Liver (tissue), 9 donors: ENCODE data around the gene ZNF616. TPM values are rescaled to one million over a fixed set of nuclear protein-coding genes. Genes with fewer than 3 reads are reported as not detected.

Experiments
- DNase-seq: peaks from one replicate; pipeline ENCODE4 v3.0.0-alpha.2; 2017; ENCODE audit warnings: low spot score
- H3K27ac ChIP-seq, 2 donors: one replicate each; pipeline ENCODE4 v1.7.0; 2013; ENCODE audit warnings: inconsistent platforms in 2 of 2, low read length in 2 of 2, control low read depth in 1 of 2, low read depth in 1 of 2, mild to moderate bottlenecking in 1 of 2
- H3K27me3 ChIP-seq, 4 donors: one replicate each; pipeline versions ENCODE4 v1.6.1 to v1.7.0; 2013; ENCODE audit warnings: low read length in 3 of 4, inconsistent platforms in 1 of 4, mild to moderate bottlenecking in 1 of 4, moderate library complexity in 1 of 4; ENCODE audit not compliant: control insufficient read depth in 4 of 4, insufficient read depth in 4 of 4
- H3K36me3 ChIP-seq, 4 donors: one replicate each; pipeline versions ENCODE4 v1.6.1 to v1.7.0; 2013; ENCODE audit warnings: low read length in 3 of 4, mild to moderate bottlenecking in 3 of 4, low read depth in 1 of 4, moderate library complexity in 1 of 4; ENCODE audit not compliant: control insufficient read depth in 4 of 4, insufficient read depth in 3 of 4
- H3K4me1 ChIP-seq, 4 donors: one replicate each; pipeline versions ENCODE4 v1.6.1 to v1.7.0; 2013; ENCODE audit warnings: low read length in 3 of 4, mild to moderate bottlenecking in 3 of 4, moderate library complexity in 1 of 4; ENCODE audit not compliant: control insufficient read depth in 4 of 4, insufficient read depth in 4 of 4
- H3K4me3 ChIP-seq, 3 donors: one replicate each; pipeline versions ENCODE4 v1.6.1 to v1.7.0; 2013; ENCODE audit warnings: low read length in 3 of 3, control low read depth in 1 of 3, low read depth in 1 of 3, mild to moderate bottlenecking in 1 of 3
- H3K9ac ChIP-seq, 2 donors: one replicate each; pipeline ENCODE4 v1.7.0; 2013; ENCODE audit warnings: low read length in 2 of 2, mild to moderate bottlenecking in 2 of 2, moderate library complexity in 2 of 2, control low read depth in 1 of 2, low read depth in 1 of 2
- H3K9me3 ChIP-seq, 4 donors: one replicate each; pipeline versions ENCODE4 v1.6.1 to v1.7.0; 2013; ENCODE audit warnings: low read length in 3 of 4; ENCODE audit not compliant: control insufficient read depth in 4 of 4
- FOXA2 ChIP-seq: IDR thresholded peaks from 2 replicates; pipeline ENCODE4 v1.6.1; 2016; ENCODE audit warnings: antibody characterized with exemption
- HNF4G ChIP-seq: IDR thresholded peaks from 2 replicates; pipeline ENCODE4 v1.6.1; 2016; ENCODE audit warnings: antibody characterized with exemption
- MAX ChIP-seq: IDR thresholded peaks from 2 replicates; pipeline ENCODE4 v1.6.1; 2016; ENCODE audit warnings: antibody characterized with exemption
- NR2F2 ChIP-seq: IDR thresholded peaks from 2 replicates; pipeline ENCODE4 v1.6.1; 2016; ENCODE audit warnings: antibody characterized with exemption
- RAD21 ChIP-seq, 2 donors: IDR thresholded peaks; 2 replicates each; pipeline ENCODE4 v1.6.1; 2016; ENCODE audit warnings: antibody characterized with exemption in 2 of 2, mild to moderate bottlenecking in 2 of 2
- REST ChIP-seq: IDR thresholded peaks from 2 replicates; pipeline ENCODE4 v1.6.1; 2016; ENCODE audit warnings: antibody characterized with exemption, mild to moderate bottlenecking
- RXRA ChIP-seq, 2 donors: IDR thresholded peaks; 2 replicates each; pipeline ENCODE4 v1.6.1; 2017 to 2018; ENCODE audit warnings: antibody characterized with exemption in 2 of 2, mild to moderate bottlenecking in 1 of 2
- WGBS: extraction: QIAGEN DNeasy Blood & Tissue Kit; methylation state at CpG from one replicate; pipeline ENCODE4 v1.1.7; 2013; 5-methylcytosine and 5-hydroxymethylcytosine counted together
- polyA plus RNA-seq, 2 donors: library from polyadenylated mRNA; stranded (reverse) in 1 of 2; unstranded in 1 of 2; fragments of 200-250 nt in 1 of 2; fragments of >200 nt in 1 of 2; fragmentation: Nextera tagmentation in 1 of 2; extraction: Ambion mirVana in 1 of 2; gene quantifications; one replicate each; pipeline versions ENCODE4 v1.2.1 to v1.2.3, GENCODE V29; 2013 to 2015
- total RNA-seq, 2 donors: library from RNA; depleted of rRNA; stranded (reverse); fragments of >200 nt; gene quantifications; one replicate each; pipeline ENCODE4 v1.2.3, GENCODE V29; 2014
- TF ChIP-seq, protein P1 (sequence below): IDR thresholded peaks from 2 replicates; pipeline ENCODE4 v1.6.1; 2016; ENCODE audit warnings: antibody characterized with exemption
- TF ChIP-seq, protein P2 (sequence below): fragments of 150-350 bp; IDR thresholded peaks from 2 replicates; pipeline ENCODE4 v1.5.1; 2017; ENCODE audit warnings: improper control_type of control experiment, low read depth, low read length; ENCODE audit not compliant: missing input control
- donor health status: healthy.
- donor health status: healthy.
- donor health status: healthy.
- donor health status: healthy.
- donor health status: healthy.

Gene ZNF616
- total and polyA plus RNA-seq, 4 donors = 1.5 to 4.1 (median 3.5) TPM

DNA sequence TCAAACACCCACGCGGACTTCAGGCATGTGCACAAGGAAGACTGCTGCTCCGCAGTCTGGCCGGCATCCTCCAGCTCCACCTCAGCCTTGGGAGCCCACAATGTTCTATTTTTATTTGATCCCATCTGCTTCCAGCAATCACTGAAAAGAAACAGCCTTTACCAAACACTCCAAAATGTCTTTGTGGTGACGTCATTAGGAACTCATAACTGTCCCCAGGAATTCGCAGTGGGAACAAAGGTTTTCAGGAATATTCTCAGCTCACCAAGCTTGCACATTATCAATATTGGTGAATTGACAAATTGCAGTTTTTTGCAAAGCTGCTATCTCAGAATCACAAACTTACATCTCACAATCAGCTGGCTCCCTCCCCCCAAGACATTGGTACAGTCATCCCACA lies 29.0 kb downstream of the ZNF616 start:
- H3K4me1 ChIP-seq = no peaks in the 10 kb centered on the region
- no peak for TF ChIP-seq REST
- DNase-seq = no peak
- WGBS = 92% methylated on average over 6 of the region's 6 CpGs
- no peaks in the 10 kb centered on the region for H3K27me3 ChIP-seq
- H3K4me3 ChIP-seq = peak overlapping the region in 2 of 3 donors; percentile 14 to 54
- H3K9ac ChIP-seq = no peak overlapping the region
- no peak overlapping the region for H3K27ac ChIP-seq
- H3K36me3 ChIP-seq = peaks cover 0 to 15% (median 5%) of the 10 kb centered on the region in 4 donors
- peaks cover 50 to 90% (median 76%) of the 10 kb centered on the region in 4 donors for H3K9me3 ChIP-seq

- no peak for DNase-seq
- TF ChIP-seq NR2F2 (no peak), RAD21 (IDR thresholded peaks at IDR 0.05) (no peak), REST (no peak), HNF4G (no peak), MAX (no peak), FOXA2 (no peak), RXRA (IDR thresholded peaks at IDR 0.05) (no peak)
- TF ChIP-seq, protein P1, sequence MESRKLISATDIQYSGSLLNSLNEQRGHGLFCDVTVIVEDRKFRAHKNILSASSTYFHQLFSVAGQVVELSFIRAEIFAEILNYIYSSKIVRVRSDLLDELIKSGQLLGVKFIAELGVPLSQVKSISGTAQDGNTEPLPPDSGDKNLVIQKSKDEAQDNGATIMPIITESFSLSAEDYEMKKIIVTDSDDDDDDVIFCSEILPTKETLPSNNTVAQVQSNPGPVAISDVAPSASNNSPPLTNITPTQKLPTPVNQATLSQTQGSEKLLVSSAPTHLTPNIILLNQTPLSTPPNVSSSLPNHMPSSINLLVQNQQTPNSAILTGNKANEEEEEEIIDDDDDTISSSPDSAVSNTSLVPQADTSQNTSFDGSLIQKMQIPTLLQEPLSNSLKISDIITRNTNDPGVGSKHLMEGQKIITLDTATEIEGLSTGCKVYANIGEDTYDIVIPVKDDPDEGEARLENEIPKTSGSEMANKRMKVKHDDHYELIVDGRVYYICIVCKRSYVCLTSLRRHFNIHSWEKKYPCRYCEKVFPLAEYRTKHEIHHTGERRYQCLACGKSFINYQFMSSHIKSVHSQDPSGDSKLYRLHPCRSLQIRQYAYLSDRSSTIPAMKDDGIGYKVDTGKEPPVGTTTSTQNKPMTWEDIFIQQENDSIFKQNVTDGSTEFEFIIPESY = no peak
- TF ChIP-seq, protein P2, sequence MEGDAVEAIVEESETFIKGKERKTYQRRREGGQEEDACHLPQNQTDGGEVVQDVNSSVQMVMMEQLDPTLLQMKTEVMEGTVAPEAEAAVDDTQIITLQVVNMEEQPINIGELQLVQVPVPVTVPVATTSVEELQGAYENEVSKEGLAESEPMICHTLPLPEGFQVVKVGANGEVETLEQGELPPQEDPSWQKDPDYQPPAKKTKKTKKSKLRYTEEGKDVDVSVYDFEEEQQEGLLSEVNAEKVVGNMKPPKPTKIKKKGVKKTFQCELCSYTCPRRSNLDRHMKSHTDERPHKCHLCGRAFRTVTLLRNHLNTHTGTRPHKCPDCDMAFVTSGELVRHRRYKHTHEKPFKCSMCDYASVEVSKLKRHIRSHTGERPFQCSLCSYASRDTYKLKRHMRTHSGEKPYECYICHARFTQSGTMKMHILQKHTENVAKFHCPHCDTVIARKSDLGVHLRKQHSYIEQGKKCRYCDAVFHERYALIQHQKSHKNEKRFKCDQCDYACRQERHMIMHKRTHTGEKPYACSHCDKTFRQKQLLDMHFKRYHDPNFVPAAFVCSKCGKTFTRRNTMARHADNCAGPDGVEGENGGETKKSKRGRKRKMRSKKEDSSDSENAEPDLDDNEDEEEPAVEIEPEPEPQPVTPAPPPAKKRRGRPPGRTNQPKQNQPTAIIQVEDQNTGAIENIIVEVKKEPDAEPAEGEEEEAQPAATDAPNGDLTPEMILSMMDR = no peak
- H3K27me3 ChIP-seq = no peaks in the 10 kb centered on the region
- 96% methylated on average over 1 of the region's 1 CpG for WGBS
- H3K4me1 ChIP-seq = no peaks in the 10 kb centered on the region
- H3K4me3 ChIP-seq = no peak overlapping the region
- H3K9ac ChIP-seq = no peak overlapping the region
- H3K36me3 ChIP-seq = peaks cover 0 to 2% (median 0%) of the 10 kb centered on the region in 4 donors
- H3K27ac ChIP-seq = no peak overlapping the region
- peaks cover 21 to 46% (median 29%) of the 10 kb centered on the region in 4 donors for H3K9me3 ChIP-seq
Measured at GRCh38 chr19:52102782-52103181, 37.0 kb downstream of the ZNF616 start.
